Spleen (tissue), 11 donors: ENCODE measurements around the gene C2orf69. TPM values are rescaled to one million over a fixed set of nuclear protein-coding genes. Genes with fewer than 3 reads are reported as not detected.

ENCODE experiments used
- DNase-seq: peaks from one replicate; pipeline ENCODE4 v3.0.0-alpha.2; 2020
- H3K27ac ChIP-seq, 8 donors: fragments of 200-600 bp; sonication (generic) in 7 of 8; 1 replicate in 4 of 8; 2 replicates in 4 of 8; pipeline versions ENCODE4 v1.5.0 to v1.8.0; 2016 to 2021; ENCODE audit warnings: inconsistent platforms in 4 of 8, mild to moderate bottlenecking in 4 of 8, moderate library complexity in 1 of 8
- H3K27me3 ChIP-seq, 7 donors: fragments of 200-600 bp; sonication (generic) in 6 of 7; replicated peaks in 1 of 7; 1 replicate in 4 of 7; 2 replicates in 3 of 7; pipeline versions ENCODE4 v1.5.0 to v1.8.0; 2016 to 2021; ENCODE audit warnings: inconsistent platforms in 3 of 7, mild to moderate bottlenecking in 1 of 7
- H3K36me3 ChIP-seq, 6 donors: fragments of 200-600 bp; sonication (generic) in 5 of 6; 1 replicate in 4 of 6; 2 replicates in 2 of 6; pipeline versions ENCODE4 v1.5.0 to v1.8.0; 2016 to 2021; ENCODE audit warnings: inconsistent platforms in 2 of 6
- H3K4me1 ChIP-seq, 6 donors: fragments of 200-600 bp; sonication (generic) in 5 of 6; 1 replicate in 3 of 6; 2 replicates in 3 of 6; pipeline versions ENCODE4 v1.5.0 to v1.8.0; 2016 to 2021; ENCODE audit warnings: inconsistent platforms in 3 of 6
- H3K4me3 ChIP-seq, 8 donors: fragments of 200-600 bp; sonication (generic) in 7 of 8; 1 replicate in 4 of 8; 2 replicates in 4 of 8; pipeline versions ENCODE4 v1.5.0 to v1.8.0; 2016 to 2021; ENCODE audit warnings: inconsistent platforms in 4 of 8, mild to moderate bottlenecking in 4 of 8, moderate library complexity in 2 of 8
- H3K9me3 ChIP-seq, 8 donors: fragments of 200-600 bp; sonication (generic) in 7 of 8; 1 replicate in 4 of 8; 2 replicates in 4 of 8; pipeline versions ENCODE4 v1.5.0 to v1.8.0; 2016 to 2021; ENCODE audit warnings: inconsistent platforms in 4 of 8
- POLR2A ChIP-seq, 3 donors: fragments of 450-650 bp; IDR thresholded peaks; one replicate each; pipeline ENCODE4 v1.5.1; 2017; ENCODE audit warnings: antibody characterized with exemption in 3 of 3, mild to moderate bottlenecking in 1 of 3
- POLR2AphosphoS5 ChIP-seq, 3 donors: sonication (generic); formaldehyde crosslinking; IDR thresholded peaks; one replicate each; pipeline ENCODE4 v1.5.1; 2017; ENCODE audit warnings: antibody characterized with exemption in 3 of 3
- WGBS, 5 donors: extraction: QIAGEN DNeasy Blood & Tissue Kit in 3 of 5; methylation state at CpG; one replicate each; pipeline versions ENCODE4 v1.1.5 to v1.1.7; 2013 to 2018; 5-methylcytosine and 5-hydroxymethylcytosine counted together
- intact Hi-C: fragments of 100-400 bp; cut with DNase I; formaldehyde crosslinking; loops from one replicate; pipeline ENCODE4 v1.15.0; 2023; ENCODE audit warnings: low total_unique reads
- polyA plus RNA-seq, 3 donors: library from polyadenylated mRNA; stranded (reverse); fragments of 200-250 nt; gene quantifications; one replicate each; pipeline ENCODE4 v1.2.1, GENCODE V29; 2013
- total RNA-seq, 7 donors: library from RNA; depleted of rRNA in 3 of 7; stranded (reverse); fragments of >200 nt in 3 of 7; fragmentation: NEBNext Ultra II Directional in 4 of 7; extraction: Animal tissue kit (Norgen Biotek cat#: 25700) in 4 of 7; gene quantifications; one replicate each; pipeline versions ENCODE4 v1.1.0 to v1.2.1, GENCODE V29; 2016 to 2021
- TF ChIP-seq, protein P1 (sequence below), 11 experiments: fragments of 200-600 bp in 7 of 11; fragments of 450-650 bp in 4 of 11; sonication (generic) in 4 of 11; IDR thresholded peaks in 8 of 11; conservative IDR thresholded peaks in 3 of 11; 1 replicate in 7 of 11; 2 replicates in 4 of 11; pipeline versions ENCODE4 v1.4.0 to v1.8.0; 2016 to 2021; ENCODE audit warnings: antibody characterized with exemption in 11 of 11, inconsistent platforms in 4 of 11, mild to moderate bottlenecking in 1 of 11
- donor health status: healthy with polysubstance abuse.
- donor health status: DM: no; HTN: no; CAD: no; lungs with moderate emphysema.
- donor health status: DM: no; HTN: no; CAD: no.
- donor health status: Bipolar disorder and iron deficiency.
- donor health status: healthy.
- donor health status: DM: no; HTN: no; CAD: no.
- donor health status: DM: yes; HTN: yes; CAD: no.

Gene C2orf69
- total and polyA plus RNA-seq, 10 donors: 4.7 to 13.3 (median 10.9) TPM

DNA sequence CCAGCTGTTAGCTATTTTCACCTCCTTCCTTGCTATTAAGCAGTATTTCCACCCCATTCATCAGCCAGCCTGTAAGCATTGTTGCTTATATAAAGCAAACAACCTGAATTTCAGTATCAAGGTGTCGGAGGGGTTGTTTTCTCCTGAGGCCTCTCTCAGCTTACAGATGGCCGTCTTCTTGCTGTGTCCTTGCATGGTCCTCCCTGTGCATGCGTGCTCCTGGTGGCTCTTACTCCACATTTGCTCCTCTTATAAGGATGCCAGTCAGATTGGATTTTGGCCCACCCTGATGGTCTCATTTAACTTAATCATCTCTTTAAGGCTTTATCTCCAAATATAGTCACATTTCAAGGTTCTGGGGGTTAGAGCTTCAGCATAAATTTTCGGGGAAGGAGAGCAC is 46.9 kb downstream of the C2orf69 start:
- peaks cover 0 to 55% (median 42%) of the 10 kb centered on the region in 6 donors for H3K36me3 ChIP-seq
- peaks cover 34 to 54% (median 43%) of the 10 kb centered on the region in 6 donors for H3K4me1 ChIP-seq
- DNase-seq: no peak
- H3K27me3 ChIP-seq: no peaks in the 10 kb centered on the region
- H3K27ac ChIP-seq: no peak overlapping the region
- H3K4me3 ChIP-seq: no peak overlapping the region
- intact Hi-C loops: no loop called here
- 86 to 94% (median 91%) methylated on average over 4 of the region's 4 CpGs for WGBS, 5 donors
- H3K9me3 ChIP-seq: no peaks in the 10 kb centered on the region
- no peak for TF ChIP-seq POLR2A (IDR thresholded peaks at IDR 0.05)
- TF ChIP-seq POLR2AphosphoS5 (IDR thresholded peaks at IDR 0.05): no peak
- TF ChIP-seq, protein P1, sequence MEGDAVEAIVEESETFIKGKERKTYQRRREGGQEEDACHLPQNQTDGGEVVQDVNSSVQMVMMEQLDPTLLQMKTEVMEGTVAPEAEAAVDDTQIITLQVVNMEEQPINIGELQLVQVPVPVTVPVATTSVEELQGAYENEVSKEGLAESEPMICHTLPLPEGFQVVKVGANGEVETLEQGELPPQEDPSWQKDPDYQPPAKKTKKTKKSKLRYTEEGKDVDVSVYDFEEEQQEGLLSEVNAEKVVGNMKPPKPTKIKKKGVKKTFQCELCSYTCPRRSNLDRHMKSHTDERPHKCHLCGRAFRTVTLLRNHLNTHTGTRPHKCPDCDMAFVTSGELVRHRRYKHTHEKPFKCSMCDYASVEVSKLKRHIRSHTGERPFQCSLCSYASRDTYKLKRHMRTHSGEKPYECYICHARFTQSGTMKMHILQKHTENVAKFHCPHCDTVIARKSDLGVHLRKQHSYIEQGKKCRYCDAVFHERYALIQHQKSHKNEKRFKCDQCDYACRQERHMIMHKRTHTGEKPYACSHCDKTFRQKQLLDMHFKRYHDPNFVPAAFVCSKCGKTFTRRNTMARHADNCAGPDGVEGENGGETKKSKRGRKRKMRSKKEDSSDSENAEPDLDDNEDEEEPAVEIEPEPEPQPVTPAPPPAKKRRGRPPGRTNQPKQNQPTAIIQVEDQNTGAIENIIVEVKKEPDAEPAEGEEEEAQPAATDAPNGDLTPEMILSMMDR (IDR thresholded peaks at IDR 0.05 in 8 of 11, conservative IDR thresholded peaks at IDR 0.05 in 3 of 11): no peak

DNA sequence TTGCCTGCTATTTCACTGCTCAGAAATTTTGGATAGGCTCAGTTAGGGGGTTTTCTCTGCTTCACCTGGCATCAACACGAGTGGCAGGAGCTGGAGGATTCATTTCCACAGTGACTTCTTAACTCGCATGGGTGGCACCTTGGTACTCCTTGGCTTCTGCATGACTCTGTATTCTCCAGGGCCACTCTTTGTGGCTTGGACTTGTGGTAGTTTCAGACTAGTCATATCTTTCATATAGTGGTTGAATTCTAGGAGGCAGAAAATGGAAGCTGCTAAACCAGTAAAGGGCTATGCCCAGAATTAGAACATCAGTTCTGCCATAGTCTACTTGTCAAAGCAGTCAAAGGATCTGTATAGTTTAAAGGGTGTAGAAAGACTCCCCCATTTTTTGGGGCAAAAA is 51.1 kb downstream of the C2orf69 start:
- 73 to 90% (median 82%) methylated on average over 2 of the region's 2 CpGs for WGBS, 5 donors
- Histone ChIP-seq H3K27me3 (no peaks in the 10 kb centered on the region), H3K9me3 (no peaks in the 10 kb centered on the region), H3K4me3 (no peak overlapping the region), H3K4me1 (peaks cover 8 to 19% (median 13%) of the 10 kb centered on the region in 6 donors), H3K36me3 (peaks cover 2 to 97% (median 68%) of the 10 kb centered on the region in 6 donors), H3K27ac (no peak overlapping the region)
- TF ChIP-seq, protein P1 (IDR thresholded peaks at IDR 0.05 in 8 of 11, conservative IDR thresholded peaks at IDR 0.05 in 3 of 11): no peak
- TF ChIP-seq POLR2AphosphoS5 (IDR thresholded peaks at IDR 0.05) (no peak), POLR2A (IDR thresholded peaks at IDR 0.05) (no peak)
- intact Hi-C loops: no loop called here
- no peak for DNase-seq

DNA sequence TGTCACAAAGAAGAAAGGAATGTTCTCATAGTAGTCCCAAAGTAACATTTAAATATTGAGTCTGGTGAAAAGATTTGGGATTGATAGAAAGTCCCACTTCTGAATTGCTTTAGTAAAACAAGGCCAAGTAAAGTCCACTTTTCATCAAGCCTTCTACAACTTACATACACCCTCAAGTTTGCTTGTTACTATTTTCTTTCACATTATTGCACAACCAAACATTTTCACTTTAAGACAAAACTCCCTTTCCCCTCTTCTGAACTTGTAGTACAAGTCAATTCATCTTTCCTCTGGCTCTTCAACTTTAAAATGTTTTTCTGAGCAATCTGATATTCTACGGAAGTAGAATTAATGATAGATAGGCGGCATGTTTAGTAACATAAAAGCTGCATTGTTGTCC is 55.3 kb downstream of the C2orf69 start:
- Histone ChIP-seq H3K36me3 (peaks cover 2 to 81% (median 39%) of the 10 kb centered on the region in 6 donors), H3K4me1 (no peaks in the 10 kb centered on the region), H3K27ac (no peak overlapping the region), H3K27me3 (no peaks in the 10 kb centered on the region), H3K9me3 (no peaks in the 10 kb centered on the region), H3K4me3 (no peak overlapping the region)
- no peak for DNase-seq
- TF ChIP-seq, protein P1 (IDR thresholded peaks at IDR 0.05 in 8 of 11, conservative IDR thresholded peaks at IDR 0.05 in 3 of 11): no peak
- no peak for TF ChIP-seq POLR2AphosphoS5 (IDR thresholded peaks at IDR 0.05)
- TF ChIP-seq POLR2A (IDR thresholded peaks at IDR 0.05): no peak
- 89 to 97% (median 96%) methylated on average over 2 of the region's 2 CpGs for WGBS, 5 donors
- intact Hi-C loops: no loop called here

DNA sequence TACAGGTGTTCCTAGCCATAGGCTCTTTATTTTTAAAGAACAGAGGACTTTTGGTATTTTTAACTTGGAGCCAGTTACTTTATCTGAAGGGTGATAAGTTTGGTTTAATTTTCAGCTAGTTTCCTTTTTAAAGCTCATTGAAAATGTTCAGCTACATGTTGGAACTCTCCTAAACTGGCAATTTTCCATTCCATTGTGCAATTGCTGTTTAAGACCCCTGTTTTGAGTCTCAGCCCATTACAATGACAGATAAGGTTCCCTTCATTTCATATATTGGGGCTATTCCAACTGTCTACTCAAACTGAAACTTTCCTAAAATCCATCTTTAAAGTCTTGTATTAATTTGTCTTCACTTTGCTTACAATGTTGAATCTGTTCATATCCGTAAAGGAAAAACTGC is 55.9 kb downstream of the C2orf69 start:
- Histone ChIP-seq H3K4me1 (no peaks in the 10 kb centered on the region), H3K27me3 (no peaks in the 10 kb centered on the region), H3K9me3 (no peaks in the 10 kb centered on the region), H3K27ac (no peak overlapping the region), H3K36me3 (peaks cover 2 to 75% (median 34%) of the 10 kb centered on the region in 6 donors), H3K4me3 (no peak overlapping the region)
- intact Hi-C loops: no loop called here
- TF ChIP-seq POLR2A (IDR thresholded peaks at IDR 0.05) (no peak), POLR2AphosphoS5 (IDR thresholded peaks at IDR 0.05) (no peak)
- TF ChIP-seq, protein P1 (IDR thresholded peaks at IDR 0.05 in 8 of 11, conservative IDR thresholded peaks at IDR 0.05 in 3 of 11): no peak
- DNase-seq: no peak
- WGBS, 5 donors: 84 to 98% (median 94%) methylated on average over 1 of the region's 1 CpG
